Panc1 (cell line): ENCODE data around the gene NCS1. TPM values are rescaled to one million over a fixed set of nuclear protein-coding genes. Genes with fewer than 3 reads are reported as not detected.

Experiments used
- ATAC-seq: fragments of 200-7000 bp; cut with Tn5 transposase; 2 replicates; pipeline ENCODE4 v1.9.1; 2020; ENCODE audit warnings: mild to moderate bottlenecking, moderate library complexity
- BruUV-seq: library from RNA; stranded (reverse); fragments of 400-500 nt; replicated peaks from 2 replicates; lab custom pipeline; 2021; lab: Mats Ljungman, UMichigan
- CTCF ChIA-PET: fragments of 300-600 bp; sonication (Branson Sonifier 250); formaldehyde crosslinking; loops from one replicate; lab custom pipeline; 2022; ENCODE audit warnings: antibody characterized with exemption; lab: Charles Lee
- POLR2A ChIA-PET: fragments of 300-600 bp; sonication (Branson Sonifier 250); formaldehyde crosslinking; loops from one replicate; lab custom pipeline; 2022; ENCODE audit warnings: antibody characterized with exemption; lab: Charles Lee
- DNase-seq: peaks from one replicate; pipeline ENCODE4 v3.0.0-alpha.2; 2010; ENCODE audit warnings: low read depth, low spot score
- H3K27ac ChIP-seq: 2 replicates; pipeline ENCODE4 v1.5.1; 2011; ENCODE audit warnings: mild to moderate bottlenecking, low read length, inconsistent platforms
- H3K27me3 ChIP-seq: fragments of 200-500 bp; sonication (Bioruptor generic); 2 replicates; pipeline ENCODE4 v1.6.0; 2014; ENCODE audit warnings: low read length, inconsistent platforms; ENCODE audit not compliant: control insufficient read depth, insufficient read depth
- H3K36me3 ChIP-seq: fragments of 200-500 bp; sonication (Bioruptor generic); 2 replicates; pipeline ENCODE4 v1.5.1; 2014; ENCODE audit warnings: inconsistent platforms, mild to moderate bottlenecking, low read length, moderate library complexity; ENCODE audit not compliant: control insufficient read depth, insufficient read depth
- H3K4me1 ChIP-seq: 2 replicates; pipeline ENCODE4 v1.5.1; 2011; ENCODE audit warnings: inconsistent platforms, mild to moderate bottlenecking, low read length, moderate library complexity; ENCODE audit not compliant: control insufficient read depth, insufficient read depth
- H3K4me3 ChIP-seq, 2 experiments: 2 replicates each; pipeline ENCODE4 v1.5.1; 2011 to 2012; ENCODE audit warnings: low read depth in 2 of 2, low read length in 2 of 2, mild to moderate bottlenecking in 2 of 2, inconsistent platforms in 1 of 2, moderate library complexity in 1 of 2
- H3K9me3 ChIP-seq: fragments of 200-500 bp; sonication (Bioruptor generic); 2 replicates; pipeline ENCODE4 v1.5.1; 2014; ENCODE audit warnings: low read depth, mild to moderate bottlenecking, inconsistent platforms, low read length, moderate library complexity; ENCODE audit not compliant: control insufficient read depth, insufficient read depth
- CTCF ChIP-seq: fragments of 450-650 bp; IDR thresholded peaks from 2 replicates; pipeline ENCODE4 v1.5.1; 2017; ENCODE audit warnings: mild to moderate bottlenecking
- POLR2AphosphoS5 ChIP-seq: IDR thresholded peaks from 2 replicates; pipeline ENCODE4 v1.6.1; 2012; ENCODE audit warnings: mild to moderate bottlenecking, low read depth, low read length, moderate library complexity
- REST ChIP-seq, 2 experiments: IDR thresholded peaks; 2 replicates each; pipeline ENCODE4 v1.6.1; 2011 to 2012; ENCODE audit warnings: low read depth in 2 of 2, control low read depth in 1 of 2, low read length in 1 of 2, mild to moderate bottlenecking in 1 of 2, moderate library complexity in 1 of 2; ENCODE audit not compliant: insufficient read depth in 1 of 2
- SIN3A ChIP-seq: IDR thresholded peaks from 2 replicates; pipeline ENCODE4 v1.6.1; 2012; ENCODE audit warnings: low read depth, mild to moderate bottlenecking, low read length, moderate library complexity, borderline replicate concordance; ENCODE audit not compliant: insufficient read depth
- TCF7L2 ChIP-seq: IDR thresholded peaks from 2 replicates; pipeline ENCODE4 v1.6.1; 2011; ENCODE audit warnings: mild to moderate bottlenecking, low read depth, low read length, inconsistent platforms
- in situ Hi-C: cut with HindIII; loops from 2 replicates; pipeline ENCODE4 v1.10.0; 2016; ENCODE audit warnings: low sequenced_read_pairs, low pct_unique_long_range_greater_than_20kb
- intact Hi-C: fragments of 100-400 bp; cut with micrococcal nuclease; formaldehyde crosslinking; loops from one replicate; pipeline ENCODE4 v1.10.0; 2022; ENCODE audit not compliant: unreplicated experiment
- total RNA-seq: library from RNA; stranded (reverse); gene quantifications from one replicate; pipeline ENCODE4 v1.2.1, GENCODE V29; 2021; ENCODE audit not compliant: unreplicated experiment

The NCS1 gene
- total RNA-seq, 1 experiment from 2014 or later: 31.6 TPM

- ChIA-PET POLR2A (no interaction called here), CTCF (interaction anchor here (0.6 kb wide), 1 partner anchor 48 kb away, joined by 3 read pairs; no protein-coding TSS in a partner anchor)
- Histone ChIP-seq H3K4me3 (no peak overlapping the region), H3K9me3 (no peaks in the 10 kb centered on the region), H3K27ac (no peak overlapping the region), H3K4me1 (peaks cover 13% of the 10 kb centered on the region), H3K27me3 (no peaks in the 10 kb centered on the region), H3K36me3 (no peaks in the 10 kb centered on the region)
- DNase-seq (no peak), ATAC-seq (no peak)
- intact Hi-C loops: no loop called here
- BruUV-seq: no TSS peak
- no peak for TF ChIP-seq REST (IDR thresholded peaks at IDR 0.05; ENCODE audit: insufficient read depth in 1 of 2, low read depth in 2 of 2, low read length in 1 of 2)
- no peak for TF ChIP-seq TCF7L2
- TF ChIP-seq CTCF: no peak
- TF ChIP-seq SIN3A: no peak
- no peak for TF ChIP-seq POLR2AphosphoS5
- in situ Hi-C loops: no loop called here
Observed at GRCh38 chr9:130179331-130179907, 7.2 kb downstream of the NCS1 start.

- Histone ChIP-seq H3K27ac (no peak overlapping the region), H3K4me3 (no peak overlapping the region), H3K27me3 (no peaks in the 10 kb centered on the region), H3K9me3 (no peaks in the 10 kb centered on the region), H3K36me3 (no peaks in the 10 kb centered on the region), H3K4me1 (peaks cover 19% of the 10 kb centered on the region)
- intact Hi-C loops: no loop called here
- ATAC-seq (no peak), DNase-seq (no peak)
- CTCF ChIA-PET: no interaction called here
- BruUV-seq: no TSS peak
- POLR2A ChIA-PET: no interaction called here
- in situ Hi-C loops: no loop called here
- no peak for TF ChIP-seq CTCF
- no peak for TF ChIP-seq POLR2AphosphoS5
- TF ChIP-seq REST (IDR thresholded peaks at IDR 0.05; ENCODE audit: insufficient read depth in 1 of 2, low read depth in 2 of 2, low read length in 1 of 2): no peak
- no peak for TF ChIP-seq TCF7L2
Observed at GRCh38 chr9:130180516-130180915, 8.3 kb downstream of the NCS1 start.
